K562 (cell line): Measurements from ENCODE around the gene GBP7. TPM values are rescaled to one million over a fixed set of nuclear protein-coding genes. Genes with fewer than 3 reads are reported as not detected.

Experiments used
- ARNT ChIP-seq, 2 experiments: fragments of 450-650 bp; IDR thresholded peaks; 2 replicates each; pipeline ENCODE4 v1.6.1; 2016; ENCODE audit warnings: mild to moderate bottlenecking in 1 of 2
- CHD4 ChIP-seq: fragments of 200-600 bp; sonication (generic); IDR thresholded peaks from 3 replicates; pipeline ENCODE4 v1.6.1; 2012; ENCODE audit warnings: low read depth, mild to moderate bottlenecking, mixed read lengths, low read length, inconsistent platforms; ENCODE audit not compliant: insufficient read depth, insufficient replicate concordance, poor library complexity, severe bottlenecking
- CTBP1 ChIP-seq: fragments of 450-650 bp; IDR thresholded peaks from 2 replicates; pipeline ENCODE4 v1.6.1; 2016; ENCODE audit warnings: borderline replicate concordance
- MAFG ChIP-seq: fragments of 450-650 bp; conservative IDR thresholded peaks from 2 replicates; pipeline ENCODE4 v1.6.1; 2016; ENCODE audit warnings: missing genetic modification characterization, missing compliant biosample characterization
- NCOA1 ChIP-seq: fragments of 450-650 bp; IDR thresholded peaks from 2 replicates; pipeline ENCODE4 v1.6.1; 2016; ENCODE audit warnings: low read depth
- NRF1 ChIP-seq, 2 experiments: fragments of 450-650 bp; IDR thresholded peaks in 1 of 2; conservative IDR thresholded peaks in 1 of 2; 2 replicates each; pipeline ENCODE4 v1.6.1; 2014; ENCODE audit warnings: mild to moderate bottlenecking in 2 of 2
- RAD51 ChIP-seq: fragments of 450-650 bp; IDR thresholded peaks from 2 replicates; pipeline ENCODE4 v1.7.1; 2016; ENCODE audit warnings: low read depth, mild to moderate bottlenecking, borderline replicate concordance
- RFX1 ChIP-seq: fragments of 450-650 bp; IDR thresholded peaks from 2 replicates; pipeline ENCODE4 v1.6.1; 2016; ENCODE audit warnings: mild to moderate bottlenecking, moderate library complexity
- SIX5 ChIP-seq, 2 experiments: IDR thresholded peaks; 2 replicates each; pipeline ENCODE4 v1.6.1; 2011; ENCODE audit warnings: low read length in 2 of 2, borderline replicate concordance in 1 of 2, low read depth in 1 of 2, mild to moderate bottlenecking in 1 of 2, moderate library complexity in 1 of 2; ENCODE audit not compliant: insufficient read depth in 1 of 2
- USF2 ChIP-seq: sonication (generic); formaldehyde crosslinking; IDR thresholded peaks from 2 replicates; pipeline ENCODE4 v1.5.0; 2020; ENCODE audit warnings: missing genetic modification reagents
- ZC3H4 ChIP-seq: sonication (generic); formaldehyde crosslinking; IDR thresholded peaks from 2 replicates; pipeline ENCODE4 v1.9.0; 2021; ENCODE audit warnings: missing genetic modification reagents, borderline replicate concordance
- ZKSCAN1 ChIP-seq: fragments of 150-350 bp; IDR thresholded peaks from 2 replicates; pipeline ENCODE4 v1.6.1; 2016; ENCODE audit warnings: low read depth, low read length
- ZNF184 ChIP-seq: sonication (generic); formaldehyde crosslinking; IDR thresholded peaks from 2 replicates; pipeline ENCODE4 v1.5.0; 2020; ENCODE audit warnings: missing genetic modification reagents
- ZNF398 ChIP-seq: fragments of 250-450 bp; sonication (Bioruptor Pico); IDR thresholded peaks from 2 replicates; pipeline ENCODE4 v1.8.0; 2021; ENCODE audit warnings: moderate library complexity, mild to moderate bottlenecking, inconsistent platforms
- polyA plus RNA-seq, 8 experiments: library from polyadenylated mRNA; depleted of rRNA in 4 of 8; stranded (reverse) in 5 of 8; unstranded in 3 of 8; fragments of >200 nt; fragmentation: Nextera tagmentation in 2 of 8; fragmentation: Illumina TruSeq in 1 of 8; extraction: Ambion mirVana in 2 of 8; extraction: Trizol in 1 of 8; gene quantifications; 2 replicates each; pipeline versions ENCODE4 v1.2.1 to v1.2.3, GENCODE V29; 2011 to 2014; ENCODE audit warnings: inconsistent platforms in 1 of 8, missing spikeins in 1 of 8
- total RNA-seq, 7 experiments: library from RNA; depleted of rRNA in 6 of 7; stranded (reverse); fragments of >200 nt in 6 of 7; fragmentation: Illumina TruSeq in 2 of 7; extraction: Trizol in 2 of 7; gene quantifications; 2 replicates each; pipeline versions ENCODE4 v1.2.1 to v1.2.3, GENCODE V29; 2011 to 2021; ENCODE audit warnings: low replicate concordance in 1 of 7
- TF ChIP-seq, protein P1 (sequence below): fragments of 450-650 bp; formaldehyde crosslinking; IDR thresholded peaks from 2 replicates; pipeline ENCODE4 v1.4.0; 2022; ENCODE audit warnings: missing genetic modification characterization
- TF ChIP-seq, protein P2 (sequence below): fragments of 450-650 bp; IDR thresholded peaks from 2 replicates; pipeline ENCODE4 v1.6.1; 2016; ENCODE audit warnings: antibody characterized with exemption
- TF ChIP-seq, protein P3 (sequence below): fragments of 200-800 bp; sonication (Bioruptor generic); IDR thresholded peaks from 2 replicates; pipeline ENCODE4 v1.6.1; 2016; ENCODE audit warnings: missing genetic modification characterization, missing compliant biosample characterization

GBP7 gene
- total and polyA plus RNA-seq, 9 of the 15 experiments (the other 6 are each of a cell fraction or from before 2014, with no cell fraction given): 0.03 TPM; not detected in 8

DNA sequence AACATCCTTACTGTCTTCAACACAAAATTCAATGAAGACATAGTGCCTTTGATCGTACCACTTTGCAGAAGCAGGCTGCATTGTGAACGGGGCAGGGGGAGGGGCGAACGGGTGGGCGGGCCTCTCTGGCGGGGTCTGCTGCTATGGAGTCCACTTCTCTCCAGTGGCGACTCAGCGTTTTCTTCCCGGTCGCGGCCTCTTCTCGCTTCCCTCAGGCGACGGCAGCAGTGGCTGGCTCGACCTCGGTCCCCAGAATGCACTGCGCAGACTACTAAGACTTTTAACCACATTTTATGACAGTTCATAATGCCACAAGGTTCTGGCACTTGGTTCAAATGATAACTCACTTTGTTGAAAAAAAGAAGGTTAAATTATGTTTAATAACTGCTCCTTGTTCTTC, 71.1 kb downstream of the GBP7 start (continued):
- TF ChIP-seq NCOA1 (no peak), CHD4 (no peak), RAD51 (no peak), ZNF398 (CRISPR knock-in tag) (no peak), MAFG (tag) (peak; percentile 54; the same call in 1 of the 2 replicates), RFX1 (peak; percentile 13; the same call in 1 of the 2 replicates), NRF1 (conservative IDR thresholded peaks at IDR 0.05 in 1 of 2, IDR thresholded peaks at IDR 0.05 in 1 of 2) (no peak), SIX5 (IDR thresholded peaks at IDR 0.05; ENCODE audit: borderline replicate concordance in 1 of 2, insufficient read depth in 1 of 2, low read depth in 1 of 2, low read length in 2 of 2) (no peak), ZKSCAN1 (no peak), USF2 (no peak), ZNF184 (CRISPR knock-in tag) (no peak), CTBP1 (no peak), ZC3H4 (no peak), ARNT (IDR thresholded peaks at IDR 0.05) (no peak)
- TF ChIP-seq, protein P1, sequence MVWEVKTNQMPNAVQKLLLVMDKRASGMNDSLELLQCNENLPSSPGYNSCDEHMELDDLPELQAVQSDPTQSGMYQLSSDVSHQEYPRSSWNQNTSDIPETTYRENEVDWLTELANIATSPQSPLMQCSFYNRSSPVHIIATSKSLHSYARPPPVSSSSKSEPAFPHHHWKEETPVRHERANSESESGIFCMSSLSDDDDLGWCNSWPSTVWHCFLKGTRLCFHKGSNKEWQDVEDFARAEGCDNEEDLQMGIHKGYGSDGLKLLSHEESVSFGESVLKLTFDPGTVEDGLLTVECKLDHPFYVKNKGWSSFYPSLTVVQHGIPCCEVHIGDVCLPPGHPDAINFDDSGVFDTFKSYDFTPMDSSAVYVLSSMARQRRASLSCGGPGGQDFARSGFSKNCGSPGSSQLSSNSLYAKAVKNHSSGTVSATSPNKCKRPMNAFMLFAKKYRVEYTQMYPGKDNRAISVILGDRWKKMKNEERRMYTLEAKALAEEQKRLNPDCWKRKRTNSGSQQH (CRISPR knock-in tag): no peak
- TF ChIP-seq, protein P2, sequence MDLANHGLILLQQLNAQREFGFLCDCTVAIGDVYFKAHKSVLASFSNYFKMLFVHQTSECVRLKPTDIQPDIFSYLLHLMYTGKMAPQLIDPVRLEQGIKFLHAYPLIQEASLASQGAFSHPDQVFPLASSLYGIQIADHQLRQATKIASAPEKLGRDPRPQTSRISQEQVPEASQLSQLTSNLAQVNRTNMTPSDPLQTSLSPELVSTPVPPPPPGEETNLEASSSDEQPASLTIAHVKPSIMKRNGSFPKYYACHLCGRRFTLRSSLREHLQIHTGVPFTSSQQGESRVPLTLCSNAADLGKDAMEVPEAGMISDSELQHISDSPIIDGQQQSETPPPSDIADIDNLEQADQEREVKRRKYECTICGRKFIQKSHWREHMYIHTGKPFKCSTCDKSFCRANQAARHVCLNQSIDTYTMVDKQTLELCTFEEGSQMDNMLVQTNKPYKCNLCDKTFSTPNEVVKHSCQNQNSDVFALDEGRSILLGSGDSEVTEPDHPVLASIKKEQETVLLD: no peak
- TF ChIP-seq, protein P3, sequence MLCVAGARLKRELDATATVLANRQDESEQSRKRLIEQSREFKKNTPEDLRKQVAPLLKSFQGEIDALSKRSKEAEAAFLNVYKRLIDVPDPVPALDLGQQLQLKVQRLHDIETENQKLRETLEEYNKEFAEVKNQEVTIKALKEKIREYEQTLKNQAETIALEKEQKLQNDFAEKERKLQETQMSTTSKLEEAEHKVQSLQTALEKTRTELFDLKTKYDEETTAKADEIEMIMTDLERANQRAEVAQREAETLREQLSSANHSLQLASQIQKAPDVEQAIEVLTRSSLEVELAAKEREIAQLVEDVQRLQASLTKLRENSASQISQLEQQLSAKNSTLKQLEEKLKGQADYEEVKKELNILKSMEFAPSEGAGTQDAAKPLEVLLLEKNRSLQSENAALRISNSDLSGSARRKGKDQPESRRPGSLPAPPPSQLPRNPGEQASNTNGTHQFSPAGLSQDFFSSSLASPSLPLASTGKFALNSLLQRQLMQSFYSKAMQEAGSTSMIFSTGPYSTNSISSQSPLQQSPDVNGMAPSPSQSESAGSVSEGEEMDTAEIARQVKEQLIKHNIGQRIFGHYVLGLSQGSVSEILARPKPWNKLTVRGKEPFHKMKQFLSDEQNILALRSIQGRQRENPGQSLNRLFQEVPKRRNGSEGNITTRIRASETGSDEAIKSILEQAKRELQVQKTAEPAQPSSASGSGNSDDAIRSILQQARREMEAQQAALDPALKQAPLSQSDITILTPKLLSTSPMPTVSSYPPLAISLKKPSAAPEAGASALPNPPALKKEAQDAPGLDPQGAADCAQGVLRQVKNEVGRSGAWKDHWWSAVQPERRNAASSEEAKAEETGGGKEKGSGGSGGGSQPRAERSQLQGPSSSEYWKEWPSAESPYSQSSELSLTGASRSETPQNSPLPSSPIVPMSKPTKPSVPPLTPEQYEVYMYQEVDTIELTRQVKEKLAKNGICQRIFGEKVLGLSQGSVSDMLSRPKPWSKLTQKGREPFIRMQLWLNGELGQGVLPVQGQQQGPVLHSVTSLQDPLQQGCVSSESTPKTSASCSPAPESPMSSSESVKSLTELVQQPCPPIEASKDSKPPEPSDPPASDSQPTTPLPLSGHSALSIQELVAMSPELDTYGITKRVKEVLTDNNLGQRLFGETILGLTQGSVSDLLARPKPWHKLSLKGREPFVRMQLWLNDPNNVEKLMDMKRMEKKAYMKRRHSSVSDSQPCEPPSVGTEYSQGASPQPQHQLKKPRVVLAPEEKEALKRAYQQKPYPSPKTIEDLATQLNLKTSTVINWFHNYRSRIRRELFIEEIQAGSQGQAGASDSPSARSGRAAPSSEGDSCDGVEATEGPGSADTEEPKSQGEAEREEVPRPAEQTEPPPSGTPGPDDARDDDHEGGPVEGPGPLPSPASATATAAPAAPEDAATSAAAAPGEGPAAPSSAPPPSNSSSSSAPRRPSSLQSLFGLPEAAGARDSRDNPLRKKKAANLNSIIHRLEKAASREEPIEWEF (CRISPR knock-in tag): no peak
